GM10266 (cell line): ENCODE measurements around the gene UCN.
"Not testable (repeated sequence)": the region's sequence is repeated elsewhere in the genome, so short reads cannot be mapped to it uniquely, and the experiment has no call there.

Experiments used
- DNase-seq: peaks from one replicate; pipeline ENCODE4 v3.0.0; 2012; ENCODE audit errors: extremely low spot score
- TF ChIP-seq, protein P1 (sequence below): IDR thresholded peaks from 2 replicates; pipeline ENCODE4 v1.5.1; 2012; ENCODE audit warnings: mild to moderate bottlenecking, low read depth; ENCODE audit not compliant: control insufficient read depth, insufficient read depth; ENCODE audit errors: missing control alignments

UCN gene, protein sequence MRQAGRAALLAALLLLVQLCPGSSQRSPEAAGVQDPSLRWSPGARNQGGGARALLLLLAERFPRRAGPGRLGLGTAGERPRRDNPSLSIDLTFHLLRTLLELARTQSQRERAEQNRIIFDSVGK

DNA sequence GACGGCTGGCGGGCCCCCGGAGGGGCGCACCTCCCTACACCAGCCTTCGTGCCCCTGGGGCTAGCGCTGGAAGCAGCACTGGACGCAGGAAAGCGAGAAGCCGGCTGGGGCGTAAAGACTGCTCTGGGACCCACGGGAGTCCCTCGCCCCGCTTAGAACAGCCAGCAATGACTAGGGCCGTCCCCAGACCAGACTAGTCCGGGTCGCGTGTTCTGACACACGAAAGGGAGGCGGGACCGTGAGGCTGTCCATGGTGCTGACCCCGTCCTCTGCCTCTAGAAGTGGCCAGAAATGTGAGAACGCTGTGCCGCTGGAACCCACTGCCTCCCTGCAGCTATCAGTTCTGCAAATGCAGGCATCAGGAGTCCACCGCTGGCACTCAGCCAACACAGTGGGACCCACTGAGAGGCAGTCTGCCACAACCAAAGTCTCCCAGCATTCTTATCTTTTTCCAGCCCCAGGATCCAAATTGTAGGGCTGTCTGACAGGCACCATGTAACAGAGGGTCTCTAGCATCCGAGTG lies at the start of gene UCN:
TSS of gene UCN (minus strand) at position 87 of the 523 bp plus-strand sequence. CDS start 550 bp downstream, outside the sequence.
- DNase-seq: no peak
- TF ChIP-seq, protein P1, sequence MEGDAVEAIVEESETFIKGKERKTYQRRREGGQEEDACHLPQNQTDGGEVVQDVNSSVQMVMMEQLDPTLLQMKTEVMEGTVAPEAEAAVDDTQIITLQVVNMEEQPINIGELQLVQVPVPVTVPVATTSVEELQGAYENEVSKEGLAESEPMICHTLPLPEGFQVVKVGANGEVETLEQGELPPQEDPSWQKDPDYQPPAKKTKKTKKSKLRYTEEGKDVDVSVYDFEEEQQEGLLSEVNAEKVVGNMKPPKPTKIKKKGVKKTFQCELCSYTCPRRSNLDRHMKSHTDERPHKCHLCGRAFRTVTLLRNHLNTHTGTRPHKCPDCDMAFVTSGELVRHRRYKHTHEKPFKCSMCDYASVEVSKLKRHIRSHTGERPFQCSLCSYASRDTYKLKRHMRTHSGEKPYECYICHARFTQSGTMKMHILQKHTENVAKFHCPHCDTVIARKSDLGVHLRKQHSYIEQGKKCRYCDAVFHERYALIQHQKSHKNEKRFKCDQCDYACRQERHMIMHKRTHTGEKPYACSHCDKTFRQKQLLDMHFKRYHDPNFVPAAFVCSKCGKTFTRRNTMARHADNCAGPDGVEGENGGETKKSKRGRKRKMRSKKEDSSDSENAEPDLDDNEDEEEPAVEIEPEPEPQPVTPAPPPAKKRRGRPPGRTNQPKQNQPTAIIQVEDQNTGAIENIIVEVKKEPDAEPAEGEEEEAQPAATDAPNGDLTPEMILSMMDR: no peak

DNA sequence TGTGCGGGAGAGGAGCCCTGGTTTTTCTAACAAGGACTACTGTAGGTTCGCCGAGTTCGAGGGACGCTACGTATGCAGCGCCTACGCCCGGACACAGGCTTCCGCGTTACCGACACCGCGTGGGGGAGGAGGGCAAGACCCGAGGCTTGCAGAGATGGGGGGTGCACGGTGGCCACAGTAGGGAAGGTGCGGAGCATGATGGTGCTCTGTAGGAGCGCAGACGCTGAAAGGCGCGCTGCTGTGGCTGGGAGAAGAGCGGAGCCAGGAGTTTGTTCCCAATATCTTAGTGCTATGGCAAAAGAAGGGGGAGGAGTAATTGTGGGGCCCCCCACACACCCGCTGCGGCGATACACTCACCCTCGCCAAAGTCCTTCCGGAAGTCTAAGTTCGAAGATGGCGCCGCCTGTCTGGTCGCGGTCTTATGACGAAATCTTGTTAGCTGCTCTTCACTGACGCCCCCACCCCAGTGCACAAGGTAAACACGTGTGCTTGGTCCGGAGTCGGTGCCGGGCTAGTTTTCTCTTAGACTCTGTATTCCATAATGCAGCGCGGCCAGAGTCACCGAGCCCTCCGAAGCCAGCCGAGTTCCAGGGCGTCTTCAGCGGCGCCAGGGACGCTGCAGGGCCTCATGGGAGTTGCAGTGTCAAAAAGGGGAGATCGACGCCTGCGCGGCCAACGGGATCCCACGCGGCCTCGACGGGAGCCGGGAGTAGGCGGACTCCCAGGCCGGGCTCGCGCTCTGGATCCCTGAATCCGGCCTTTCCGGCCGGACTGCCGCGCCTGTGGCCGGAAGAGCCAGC lies 48.3 kb upstream of the UCN start, which contains the start of gene GTF3C2:
TSS of gene GTF3C2 (minus strand) at position 383 of the 800 bp plus-strand sequence. CDS start 13,210 bp downstream, outside the sequence.
- TF ChIP-seq, protein P1: no peak
- peak; percentile 90 for DNase-seq

DNA sequence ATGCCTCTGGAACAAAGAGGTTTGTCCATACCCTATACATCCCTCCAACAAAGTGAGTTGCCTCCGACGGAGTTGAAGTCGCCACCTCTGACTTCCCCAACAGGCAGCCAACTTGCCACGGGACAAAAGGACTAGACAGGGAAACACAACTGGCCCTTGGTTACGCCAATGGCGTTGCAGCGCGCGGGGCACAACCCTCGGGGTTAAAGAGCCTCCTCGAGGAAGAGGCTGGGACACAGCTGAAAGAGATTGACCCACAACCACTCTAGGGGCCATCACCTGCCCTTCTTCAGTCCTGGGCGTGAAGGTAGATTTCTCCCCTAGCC lies 47.8 kb upstream of the UCN start:
- peak; percentile 65 for DNase-seq
- TF ChIP-seq, protein P1: no peak

DNA sequence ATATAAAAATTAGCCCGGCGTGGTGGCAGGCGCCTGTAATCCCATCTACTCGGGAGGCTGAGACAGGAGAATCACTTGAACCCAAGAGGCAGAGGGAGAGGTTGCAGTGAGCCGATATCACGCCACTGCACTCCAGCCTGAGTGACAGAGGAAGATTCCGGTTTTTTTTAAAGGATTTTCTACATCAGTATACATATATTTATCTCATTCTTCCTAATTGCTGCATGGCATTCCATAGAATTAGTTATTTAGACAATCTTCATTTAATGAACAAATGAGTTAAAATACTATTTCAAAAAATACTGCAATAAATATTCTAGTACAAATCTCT lies 46.3 kb upstream of the UCN start:
- no peak for DNase-seq
- TF ChIP-seq, protein P1: no peak

DNA sequence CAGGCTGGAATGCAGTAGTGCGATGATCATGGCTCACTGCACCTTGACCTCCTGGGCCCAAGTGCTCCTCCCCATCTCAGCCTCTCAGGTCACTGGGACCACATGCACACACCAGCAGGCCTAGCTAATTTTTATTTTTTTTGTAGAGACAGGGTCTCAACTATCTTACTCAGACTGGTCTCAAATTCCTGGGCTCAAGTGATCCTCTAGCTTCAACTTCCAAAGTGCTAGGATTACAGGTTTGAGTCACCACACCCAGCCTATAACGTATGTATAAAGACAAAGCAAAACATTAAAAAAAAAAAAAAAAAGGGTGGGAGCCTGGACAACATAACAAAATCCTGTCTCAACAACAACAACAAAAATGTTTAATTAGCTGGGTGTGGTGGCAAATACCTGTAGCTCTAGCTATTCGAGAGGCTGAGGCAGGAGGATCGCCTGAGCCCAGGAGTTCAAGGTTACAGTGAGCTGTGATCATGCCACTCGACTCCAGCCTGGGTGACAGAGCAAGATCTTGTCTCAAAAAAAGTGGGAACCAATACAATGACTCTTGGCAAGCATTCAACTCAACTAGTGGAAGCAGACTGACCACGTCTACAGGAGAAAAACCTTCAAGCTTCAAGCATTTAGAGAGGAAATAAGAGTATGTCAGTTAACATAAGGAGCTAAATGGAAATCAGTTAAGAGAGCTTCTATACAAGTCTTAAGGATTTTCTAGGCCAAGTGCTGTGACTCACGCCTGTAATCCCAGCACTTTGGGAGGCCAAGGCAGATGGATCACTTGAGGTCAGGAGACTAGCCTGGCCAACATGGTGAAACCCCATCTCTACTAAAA lies 45.7 kb upstream of the UCN start:
- TF ChIP-seq, protein P1: no peak
- DNase-seq: no peak

DNA sequence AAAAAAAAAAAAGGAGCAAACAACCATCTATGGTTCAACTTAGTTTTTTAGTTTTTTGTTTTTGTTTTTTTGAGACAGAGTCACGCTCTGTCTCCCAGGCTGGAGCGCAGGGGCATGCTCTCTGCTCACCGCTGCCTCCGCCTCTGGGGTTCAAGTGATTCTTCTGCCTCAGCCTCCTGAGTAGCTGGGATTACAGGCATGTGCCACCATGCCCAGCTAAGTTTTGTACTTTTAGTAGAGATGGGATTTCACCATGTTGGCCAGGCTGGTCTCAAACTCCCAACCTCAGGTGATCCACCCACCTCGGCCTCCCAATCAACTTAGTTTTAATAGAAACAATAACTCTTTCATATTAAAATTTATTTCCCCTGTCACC lies 45.1 kb upstream of the UCN start:
- DNase-seq: not testable (repeated sequence)

DNA sequence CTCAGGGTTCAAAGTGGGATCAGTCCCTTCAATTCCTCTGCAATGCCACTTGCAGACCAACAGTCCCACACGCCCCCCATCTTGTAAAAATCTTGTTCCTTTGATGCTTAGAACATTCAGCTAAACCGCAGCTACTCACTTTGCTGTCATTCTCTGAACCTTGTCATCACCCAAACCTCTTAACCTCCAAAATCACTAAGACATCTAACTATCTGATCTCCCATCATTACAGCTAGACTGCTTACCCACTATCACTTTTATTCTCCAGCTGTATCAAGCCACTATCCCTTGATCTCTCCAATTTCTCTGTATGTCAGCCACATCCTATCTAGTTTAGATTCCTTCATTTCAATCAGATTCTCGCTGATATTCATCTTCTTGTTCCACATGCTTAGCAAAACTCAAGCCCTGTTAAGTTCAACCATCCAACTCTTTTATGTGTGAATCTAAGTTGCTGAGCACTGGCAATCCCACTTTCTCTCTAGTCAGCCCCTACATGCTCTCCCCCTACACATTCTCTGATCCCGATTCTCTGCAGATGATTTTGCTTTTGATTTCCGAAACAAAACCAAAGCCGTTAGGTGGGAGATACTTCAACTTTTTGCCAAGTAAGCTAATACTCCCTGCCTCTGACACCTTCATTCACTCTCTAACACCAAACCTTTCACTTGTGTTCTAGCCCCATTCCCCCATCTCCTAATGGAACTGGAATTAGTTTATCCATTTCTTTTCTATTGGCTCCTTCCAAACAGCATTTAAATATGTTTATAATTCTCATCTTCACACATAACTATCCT lies 43.8 kb upstream of the UCN start:
- TF ChIP-seq, protein P1: no peak
- no peak for DNase-seq
